Superior temporal gyrus (tissue), 1 donor: ENCODE results near the gene PAPOLB.

Source experiments
- DNase-seq: peaks from one replicate; pipeline ENCODE4 v3.0.0-alpha.2; 2016; ENCODE audit errors: extremely low spot score

Gene PAPOLB

GRCh38 chr7:4842319-4843064 is 19.3 kb downstream of the PAPOLB start:
- DNase-seq: no peak

DNA sequence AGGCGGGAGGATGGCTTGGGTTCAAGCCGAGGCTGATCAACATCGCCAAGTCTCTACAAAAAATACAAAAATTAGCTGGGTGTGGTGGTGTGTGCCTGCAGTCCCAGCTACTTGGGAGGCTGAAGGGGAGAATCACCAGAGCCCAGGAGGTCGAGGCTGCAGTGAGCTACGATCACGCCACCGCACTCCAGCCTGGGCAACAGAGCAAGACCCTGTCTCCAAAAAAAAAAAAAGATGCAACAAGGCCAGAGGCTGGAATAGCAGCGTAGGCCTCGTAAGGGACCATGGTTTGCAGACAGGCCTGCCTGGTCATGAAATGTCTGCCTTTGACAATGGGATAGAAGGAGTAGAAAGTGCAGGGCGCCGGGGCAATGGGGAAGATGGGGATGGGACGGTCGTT is 20.0 kb downstream of the PAPOLB start:
- no peak for DNase-seq

DNA sequence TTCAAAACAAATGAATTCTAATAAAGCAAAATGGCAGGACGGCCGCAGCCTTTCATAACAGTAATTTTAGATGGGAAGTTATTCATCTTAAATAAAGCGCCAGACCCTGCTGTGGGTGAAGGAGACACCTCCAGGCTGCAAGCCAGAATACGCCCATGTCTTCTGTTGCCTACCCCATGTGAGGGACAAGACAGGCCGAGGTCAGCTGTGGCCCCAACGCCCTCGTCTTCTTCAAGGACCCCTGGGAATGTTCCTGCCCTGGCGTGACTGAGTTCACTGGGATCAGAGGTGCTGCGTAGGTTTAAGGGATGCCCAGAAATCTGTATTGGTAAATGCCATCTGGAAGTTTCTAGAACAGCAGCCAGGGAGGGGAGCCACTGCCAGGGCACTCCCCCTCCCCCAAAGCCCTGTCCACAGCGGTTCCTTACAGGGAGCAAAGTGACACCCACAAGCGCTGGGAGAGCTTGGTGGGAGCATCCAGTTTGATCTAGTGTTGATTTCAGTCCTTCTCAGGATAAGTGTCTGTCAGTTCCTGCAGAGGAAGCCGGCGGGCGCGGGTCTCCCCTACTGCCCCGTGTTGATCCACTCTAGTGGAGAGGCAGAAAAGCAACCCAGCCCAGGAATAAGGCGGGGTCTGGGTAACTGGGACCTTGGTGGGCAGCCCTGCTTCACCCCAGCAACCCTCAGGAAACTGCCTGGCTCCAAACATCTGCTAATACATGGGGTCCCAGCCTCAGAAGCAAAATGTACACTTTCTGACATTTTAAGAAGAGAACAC is 20.6 kb downstream of the PAPOLB start:
- no peak for DNase-seq

- DNase-seq: no peak
These were observed 21.7 kb downstream of the PAPOLB start for GRCh38 chr7:4840079-4840501.

DNA sequence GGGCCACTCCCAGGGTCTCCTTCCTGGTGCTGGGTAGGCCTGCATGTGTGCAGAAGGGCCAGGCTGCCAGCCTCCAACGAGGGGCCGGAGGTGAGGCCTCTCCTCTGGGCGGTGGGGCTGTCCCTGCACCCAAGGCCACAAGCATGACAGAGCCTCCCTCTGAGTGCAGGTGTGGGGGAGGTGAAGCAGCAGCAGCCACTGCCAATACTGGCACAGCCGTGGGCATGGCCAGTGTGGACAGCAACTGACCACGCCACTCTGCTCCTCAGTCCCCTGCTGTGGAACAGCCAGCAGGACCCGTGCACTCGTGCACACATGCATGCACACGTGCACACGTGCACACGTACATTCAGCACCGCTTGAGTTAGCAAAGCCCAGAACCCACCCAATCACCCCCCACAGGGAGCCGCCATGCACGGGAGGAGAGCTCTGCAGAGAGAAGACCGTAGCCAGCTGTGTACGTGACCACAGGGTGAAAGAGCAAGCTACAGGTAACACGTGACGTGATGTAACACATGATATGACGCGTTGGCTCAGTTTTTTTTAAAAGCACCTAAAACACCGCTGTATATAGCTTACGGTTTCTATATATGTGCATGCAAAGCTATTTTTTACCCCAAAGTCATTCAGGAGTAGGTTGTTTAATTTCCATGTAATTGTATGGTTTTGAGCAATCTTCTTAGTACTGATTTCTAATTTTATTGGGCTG is 23.1 kb downstream of the PAPOLB start:
- no peak for DNase-seq

- no peak for DNase-seq
These were observed 23.8 kb downstream of the PAPOLB start for GRCh38 chr7:4837803-4838625.

- no peak for DNase-seq
These were observed 24.6 kb downstream of the PAPOLB start for GRCh38 chr7:4837041-4837802.

DNA sequence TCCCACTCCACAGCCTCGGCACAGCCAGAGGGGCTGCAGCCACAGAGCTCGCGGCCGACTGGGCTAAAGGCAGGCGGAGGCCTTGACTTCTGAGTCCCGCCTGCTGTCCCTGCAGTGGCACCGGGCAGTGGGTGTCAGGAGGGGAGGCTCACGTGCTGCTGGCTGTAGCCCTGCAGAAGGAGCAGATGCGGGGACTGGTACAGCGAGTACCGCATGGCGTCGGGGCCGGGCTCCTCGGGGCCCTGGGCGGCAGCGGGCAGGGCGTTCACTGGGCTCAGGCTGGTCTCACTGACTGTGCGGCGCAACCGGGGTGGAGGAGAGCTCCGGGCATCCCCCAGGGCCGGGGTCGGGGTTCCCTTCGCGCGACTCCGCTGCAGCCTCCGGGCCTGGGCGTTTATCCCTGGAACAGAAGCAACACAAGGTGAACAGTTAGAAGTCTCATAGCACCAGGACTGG is 25.6 kb downstream of the PAPOLB start:
- no peak for DNase-seq

DNA sequence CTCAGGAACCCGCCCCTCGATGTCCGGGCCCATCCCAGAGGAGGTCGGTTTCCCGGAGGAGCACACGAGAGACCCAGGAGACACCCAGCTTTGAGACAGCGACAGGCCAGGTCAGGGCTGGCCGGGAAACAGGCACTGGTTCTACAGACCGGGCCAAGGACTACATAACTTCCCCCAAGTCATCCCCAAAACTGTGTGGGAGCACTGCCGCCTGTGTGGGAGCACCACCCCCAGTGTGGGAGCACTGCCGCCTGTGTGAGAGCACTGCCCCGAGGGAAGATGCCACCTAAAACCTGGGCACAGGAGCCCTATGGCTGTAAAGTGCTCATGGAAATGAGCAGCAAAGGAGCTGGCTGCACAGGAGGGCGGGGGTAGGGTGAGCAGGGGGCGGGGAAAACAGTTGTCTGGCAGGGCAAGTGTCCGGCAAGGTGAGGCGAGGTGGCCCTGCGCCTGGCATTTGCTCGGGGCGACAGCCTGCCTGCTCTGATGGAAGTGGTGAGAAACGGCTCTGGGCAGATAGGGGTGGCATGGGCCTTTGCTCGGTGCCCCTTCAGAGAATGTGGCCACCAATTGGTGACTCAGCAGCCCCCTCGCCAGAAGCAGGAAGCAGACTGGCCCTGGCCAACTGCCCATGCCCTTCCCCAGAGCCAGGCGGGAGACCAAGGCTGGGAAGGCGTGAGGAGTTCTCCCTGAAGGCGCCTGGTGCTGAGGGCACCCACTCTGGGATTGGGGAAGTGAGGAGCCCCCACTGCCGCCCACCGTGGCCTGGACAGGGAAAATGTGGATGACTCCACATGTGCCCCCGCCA is 26.2 kb downstream of the PAPOLB start:
- DNase-seq: no peak

GRCh38 chr7:4834601-4835397 is 27.0 kb downstream of the PAPOLB start:
- no peak for DNase-seq

- DNase-seq: no peak
These were observed 27.9 kb downstream of the PAPOLB start for GRCh38 chr7:4833691-4834600.

DNA sequence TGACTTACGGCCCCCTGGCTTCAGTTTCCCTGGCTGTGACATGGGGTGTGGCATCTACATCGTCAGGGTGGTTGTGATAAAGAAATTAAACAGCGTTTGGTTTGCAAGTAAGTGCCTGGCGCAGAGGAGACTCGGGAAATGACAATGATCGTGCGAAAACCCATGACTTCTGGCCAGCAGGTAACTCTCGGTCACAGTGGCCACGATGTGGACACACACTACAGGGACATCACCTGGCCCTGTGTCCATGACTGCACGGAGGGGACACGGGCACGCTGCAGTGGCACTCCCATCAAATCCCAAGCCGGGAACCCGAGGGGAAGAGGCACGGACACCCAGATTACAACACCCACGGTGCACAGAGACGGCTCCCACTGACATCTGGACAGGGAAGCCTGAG is 28.7 kb downstream of the PAPOLB start:
- DNase-seq: no peak

- DNase-seq: no peak
These were observed 29.1 kb downstream of the PAPOLB start for GRCh38 chr7:4832711-4833110.

DNA sequence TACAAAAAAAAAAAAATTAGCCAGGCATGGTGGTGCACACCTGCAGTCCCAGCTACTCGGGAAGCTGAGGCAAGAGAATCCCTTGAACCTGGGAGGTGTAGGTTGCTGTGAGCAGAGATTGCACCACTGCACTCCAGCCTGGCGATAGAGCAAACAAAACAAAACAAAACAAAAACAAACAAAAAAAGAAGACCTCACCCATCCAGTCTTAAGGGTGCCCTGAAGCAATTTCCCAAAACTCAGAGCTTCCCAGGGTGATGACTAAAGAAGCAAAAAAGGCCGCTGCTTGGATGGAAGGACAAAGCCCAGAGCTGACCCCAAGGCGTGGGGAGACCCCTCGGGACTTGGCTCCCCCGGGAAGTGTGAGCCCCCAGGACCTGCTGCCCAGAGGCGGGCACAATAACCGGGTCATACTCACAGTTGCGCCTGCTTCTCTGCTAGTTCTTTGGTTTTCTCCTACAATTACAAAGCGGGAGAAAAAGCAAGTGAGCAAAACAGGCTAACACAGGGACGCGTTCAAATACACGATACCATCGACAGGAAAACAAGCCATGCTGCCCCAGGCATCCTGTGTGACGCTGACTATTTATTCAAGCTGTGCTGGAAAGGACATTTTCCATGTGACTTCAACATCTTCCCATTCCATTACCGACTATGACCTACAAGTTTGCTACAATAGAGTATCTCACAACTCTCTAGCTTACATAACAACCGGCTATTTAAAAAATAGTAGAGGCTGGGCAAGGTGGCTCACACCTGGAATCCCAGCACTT is 29.9 kb downstream of the PAPOLB start:
- no peak for DNase-seq

DNA sequence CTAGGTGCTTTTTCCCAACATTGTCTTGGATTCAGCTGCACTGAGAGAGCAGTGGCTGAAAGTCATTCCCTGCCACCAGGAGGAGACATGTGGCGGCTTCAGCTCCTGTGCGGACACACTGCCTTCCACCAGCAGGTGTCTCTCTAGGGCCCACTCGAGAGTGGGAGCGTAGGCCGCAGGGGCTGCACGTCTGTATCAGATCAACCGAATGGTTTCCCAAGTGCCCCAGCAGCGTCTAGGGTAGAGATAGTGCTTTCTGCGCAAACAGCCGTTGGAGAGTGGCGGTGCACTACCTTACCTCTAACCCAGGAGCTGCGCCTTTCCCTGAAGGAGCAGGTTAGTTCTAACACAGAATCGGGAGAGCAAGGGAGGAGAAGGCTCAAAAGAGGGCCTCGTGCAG is 31.7 kb downstream of the PAPOLB start:
- DNase-seq: peak; percentile 39

DNA sequence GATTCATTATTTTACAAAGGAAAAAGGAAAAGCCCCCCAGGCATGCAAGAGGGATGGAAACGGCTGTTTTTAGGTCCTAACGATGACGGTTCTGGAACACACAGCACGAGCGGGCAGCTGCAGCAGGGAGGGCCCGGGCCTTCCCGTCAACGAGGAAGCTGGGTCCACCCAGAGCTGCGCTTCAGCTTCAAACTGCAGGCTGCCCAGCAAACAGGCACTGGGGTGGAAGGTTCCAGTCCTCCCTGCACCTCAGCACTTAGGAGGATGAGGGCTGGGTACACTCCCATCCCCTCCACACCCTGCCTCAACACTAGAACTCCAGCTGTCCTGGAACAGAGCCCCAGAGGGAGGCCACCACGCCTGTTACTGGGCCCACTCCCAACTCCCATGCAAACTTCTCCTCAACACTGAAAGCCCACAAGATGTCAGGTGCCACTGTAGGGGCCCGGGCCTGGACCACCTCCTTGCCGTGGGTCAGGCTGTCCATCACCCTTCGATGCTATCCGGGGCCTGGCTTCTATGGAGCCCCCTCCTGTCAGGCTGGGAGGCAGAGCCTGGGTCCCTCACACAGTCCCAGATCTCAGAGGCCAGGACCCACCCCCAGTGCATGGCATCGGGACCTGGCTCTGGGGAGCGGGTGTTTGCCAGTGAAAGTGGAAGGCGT is 33.0 kb downstream of the PAPOLB start:
- no peak for DNase-seq

DNA sequence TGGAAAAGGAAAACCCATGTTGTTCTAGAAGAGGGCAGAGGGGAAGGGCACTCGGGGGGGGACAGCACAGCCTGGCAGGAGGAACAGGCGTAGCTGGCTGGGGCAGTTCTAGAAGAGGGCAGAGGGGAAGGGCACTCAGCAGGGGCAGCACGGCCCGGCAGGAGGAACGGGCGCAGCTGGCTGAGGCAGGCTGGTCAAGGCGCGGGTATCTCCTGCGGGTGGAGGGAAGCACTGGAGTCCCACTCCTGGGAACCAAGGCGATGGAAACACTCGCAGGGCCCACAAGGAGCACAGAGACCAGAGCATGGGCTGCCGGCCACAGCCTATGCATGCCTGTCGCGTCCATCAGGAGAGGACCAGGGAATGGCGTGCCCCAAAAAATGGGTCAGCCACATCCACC is 36.7 kb downstream of the PAPOLB start:
- no peak for DNase-seq
